ENCODE results near the gene ALG14. TPM values are rescaled to one million over a fixed set of nuclear protein-coding genes. Genes with fewer than 3 reads are reported as not detected.
A peak's percentile ranks its signal among the peaks of the same experiment; 100 is the strongest.

Gene ALG14
- total RNA-seq, 1 experiment from 2014 or later, result 4.7 TPM

- in situ Hi-C loops (cut with HindIII; ENCODE audit: low pct_unique_long_range_greater_than_20kb, low sequenced_read_pairs), result no loop called here
- no peak for DNase-seq (ENCODE audit: low read depth, low spot score)
Measured at GRCh38 chr1:94979656-94980581, 92.8 kb downstream of the ALG14 start.

- in situ Hi-C loops (cut with HindIII; ENCODE audit: low pct_unique_long_range_greater_than_20kb, low sequenced_read_pairs), result no loop called here
- DNase-seq (ENCODE audit: low read depth, low spot score), result no peak
Measured at GRCh38 chr1:94979131-94979530, 93.6 kb downstream of the ALG14 start.

- in situ Hi-C loops (cut with HindIII; ENCODE audit: low pct_unique_long_range_greater_than_20kb, low sequenced_read_pairs), result no loop called here
- DNase-seq (ENCODE audit: low read depth, low spot score), result no peak
Measured at GRCh38 chr1:94978401-94978800, 94.3 kb downstream of the ALG14 start.

- in situ Hi-C loops (cut with HindIII; ENCODE audit: low pct_unique_long_range_greater_than_20kb, low sequenced_read_pairs), result no loop called here
- DNase-seq (ENCODE audit: low read depth, low spot score), result no peak
Measured at GRCh38 chr1:94976971-94977548, 95.7 kb downstream of the ALG14 start.

- no peak for DNase-seq (ENCODE audit: low read depth, low spot score)
- in situ Hi-C loops (cut with HindIII; ENCODE audit: low pct_unique_long_range_greater_than_20kb, low sequenced_read_pairs), result no loop called here
Measured at GRCh38 chr1:94974824-94975223, 97.9 kb downstream of the ALG14 start.

- in situ Hi-C loops (cut with HindIII; ENCODE audit: low pct_unique_long_range_greater_than_20kb, low sequenced_read_pairs), result no loop called here
- DNase-seq (ENCODE audit: low read depth, low spot score), result no peak
Measured at GRCh38 chr1:94974241-94974640, 98.5 kb downstream of the ALG14 start.

GRCh38 chr1:94973309-94973922 lies 99.3 kb downstream of the ALG14 start:
- in situ Hi-C loops (cut with HindIII; ENCODE audit: low pct_unique_long_range_greater_than_20kb, low sequenced_read_pairs), result no loop called here

GRCh38 chr1:94971491-94971924 lies 101.2 kb downstream of the ALG14 start:
- DNase-seq (ENCODE audit: low read depth, low spot score), result no peak
- in situ Hi-C loops (cut with HindIII; ENCODE audit: low pct_unique_long_range_greater_than_20kb, low sequenced_read_pairs), result no loop called here

More at GRCh38 chr1:94973309-94973922, 99.3 kb downstream of the ALG14 start:
- DNase-seq (ENCODE audit: low read depth, low spot score), result no peak

- peak; percentile 50 for DNase-seq (ENCODE audit: low read depth, low spot score)
- in situ Hi-C loops (cut with HindIII; ENCODE audit: low pct_unique_long_range_greater_than_20kb, low sequenced_read_pairs), result no loop called here
Measured at GRCh38 chr1:94970783-94971182, 102.0 kb downstream of the ALG14 start.

- no peak for DNase-seq (ENCODE audit: low read depth, low spot score)
- in situ Hi-C loops (cut with HindIII; ENCODE audit: low pct_unique_long_range_greater_than_20kb, low sequenced_read_pairs), result no loop called here
Measured at GRCh38 chr1:94969137-94969536, 103.6 kb downstream of the ALG14 start.

- no peak for DNase-seq (ENCODE audit: low read depth, low spot score)
- in situ Hi-C loops (cut with HindIII; ENCODE audit: low pct_unique_long_range_greater_than_20kb, low sequenced_read_pairs), result no loop called here
Measured at GRCh38 chr1:94966033-94966432, 106.7 kb downstream of the ALG14 start.

- in situ Hi-C loops (cut with HindIII; ENCODE audit: low pct_unique_long_range_greater_than_20kb, low sequenced_read_pairs), result no loop called here
Measured at GRCh38 chr1:94963864-94964263, 108.9 kb downstream of the ALG14 start.

GRCh38 chr1:94962409-94963265 lies 110.1 kb downstream of the ALG14 start:
- DNase-seq (ENCODE audit: low read depth, low spot score), result no peak

More at GRCh38 chr1:94963864-94964263, 108.9 kb downstream of the ALG14 start:
- no peak for DNase-seq (ENCODE audit: low read depth, low spot score)

GRCh38 chr1:94961988-94962387 lies 110.8 kb downstream of the ALG14 start:
- DNase-seq (ENCODE audit: low read depth, low spot score), result no peak

More at GRCh38 chr1:94962409-94963265, 110.1 kb downstream of the ALG14 start:
- in situ Hi-C loops (cut with HindIII; ENCODE audit: low pct_unique_long_range_greater_than_20kb, low sequenced_read_pairs), result no loop called here

GRCh38 chr1:94961582-94961981 lies 111.2 kb downstream of the ALG14 start:
- in situ Hi-C loops (cut with HindIII; ENCODE audit: low pct_unique_long_range_greater_than_20kb, low sequenced_read_pairs), result no loop called here
- no peak for DNase-seq (ENCODE audit: low read depth, low spot score)

More at GRCh38 chr1:94961988-94962387, 110.8 kb downstream of the ALG14 start:
- in situ Hi-C loops (cut with HindIII; ENCODE audit: low pct_unique_long_range_greater_than_20kb, low sequenced_read_pairs), result no loop called here

GRCh38 chr1:94958081-94958480 lies 114.7 kb downstream of the ALG14 start:
- no peak for DNase-seq (ENCODE audit: low read depth, low spot score)
- in situ Hi-C loops (cut with HindIII; ENCODE audit: low pct_unique_long_range_greater_than_20kb, low sequenced_read_pairs), result no loop called here

- DNase-seq (ENCODE audit: low read depth, low spot score), result no peak
- in situ Hi-C loops (cut with HindIII; ENCODE audit: low pct_unique_long_range_greater_than_20kb, low sequenced_read_pairs), result no loop called here
Measured at GRCh38 chr1:94955767-94956632, 116.8 kb downstream of the ALG14 start.

Measured in SK-MEL-5 (cell line).